GM12878 (cell line): ENCODE measurements around the gene C19orf12. TPM values are rescaled to one million over a fixed set of nuclear protein-coding genes. Genes with fewer than 3 reads are reported as not detected.

Source experiments
- ATAC-seq: fragments of 200-7000 bp; cut with Tn5 transposase; 3 replicates; pipeline ENCODE4 v1.9.1; 2020; ENCODE audit warnings: mild to moderate bottlenecking, moderate library complexity
- BruUV-seq: library from RNA; stranded (reverse); fragments of 400-500 nt; replicated peaks from 2 replicates; lab custom pipeline; 2021; lab: Mats Ljungman, UMichigan
- CTCF ChIA-PET: fragments of 300-600 bp; sonication (Branson Sonifier 250); formaldehyde crosslinking; extraction: SDS; loops from one replicate; lab custom pipeline; 2021; ENCODE audit warnings: inconsistent platforms; lab: Yijun Ruan, JAX
- POLR2A ChIA-PET: fragments of 350-600 bp; formaldehyde crosslinking; extraction: SDS; loops from one replicate; lab custom pipeline; 2021; ENCODE audit warnings: inconsistent platforms; lab: Charles Lee
- RAD21 ChIA-PET: fragments of 300-600 bp; sonication (Branson Sonifier 250); formaldehyde crosslinking; loops from one replicate; lab custom pipeline; 2023; ENCODE audit warnings: antibody characterized with exemption; ENCODE audit not compliant: unreplicated experiment; lab: Charles Lee
- SMC1A ChIA-PET: fragments of 300-600 bp; sonication (Branson Sonifier 250); formaldehyde crosslinking; loops from one replicate; lab custom pipeline; 2023; ENCODE audit not compliant: unreplicated experiment, uncharacterized antibody; lab: Charles Lee
- DNase-seq: peaks from one replicate; pipeline ENCODE4 v3.0.0-alpha.2; 2011; ENCODE audit warnings: low read depth, low spot score
- FAIRE-seq: peaks from 3 replicates; lab custom pipeline; 2011; peaks lifted over from hg19 to GRCh38; lab: Jason Lieb, UNC
- H2AFZ ChIP-seq: 2 replicates; pipeline ENCODE4 v1.6.0; 2011; ENCODE audit warnings: low read depth, low read length, control low read depth; ENCODE audit not compliant: control insufficient read depth
- H3K27ac ChIP-seq: 2 replicates; pipeline ENCODE4 v1.5.1; 2011; ENCODE audit warnings: control low read depth; ENCODE audit not compliant: control insufficient read depth, insufficient read depth
- H3K27me3 ChIP-seq, 2 experiments: replicated peaks in 1 of 2; 2 replicates each; pipeline versions ENCODE4 v1.6.0 to v1.6.1; 2011; ENCODE audit warnings: low read length in 1 of 2; ENCODE audit not compliant: control insufficient read depth in 2 of 2, insufficient read depth in 2 of 2
- H3K36me3 ChIP-seq, 2 experiments: 2 replicates each; pipeline ENCODE4 v1.5.1; 2011; ENCODE audit warnings: low read length in 1 of 2; ENCODE audit not compliant: control insufficient read depth in 2 of 2, insufficient read depth in 2 of 2
- H3K4me1 ChIP-seq: 2 replicates; pipeline ENCODE4 v1.6.1; 2011; ENCODE audit warnings: mild to moderate bottlenecking, low read length, moderate library complexity, mixed read lengths; ENCODE audit not compliant: control insufficient read depth, insufficient read depth
- H3K4me2 ChIP-seq: 2 replicates; pipeline ENCODE4 v1.6.0; 2011; ENCODE audit warnings: control low read depth; ENCODE audit not compliant: control insufficient read depth, insufficient read depth
- H3K4me3 ChIP-seq: fragments of 200-600 bp; sonication (generic); 2 replicates; pipeline ENCODE4 v1.5.1; 2016
- H3K79me2 ChIP-seq: 2 replicates; pipeline ENCODE4 v1.6.0; 2011; ENCODE audit warnings: low read length; ENCODE audit not compliant: control insufficient read depth, insufficient read depth
- H3K9ac ChIP-seq: 2 replicates; pipeline ENCODE4 v1.8.0; 2011; ENCODE audit warnings: low read length, control low read depth, mixed read lengths; ENCODE audit not compliant: control insufficient read depth, insufficient read depth
- H3K9me3 ChIP-seq: replicated peaks from 3 replicates; pipeline ENCODE4 v1.5.1; 2011; ENCODE audit warnings: mild to moderate bottlenecking, low read length; ENCODE audit not compliant: control insufficient read depth, insufficient read depth
- H4K20me1 ChIP-seq: 2 replicates; pipeline ENCODE4 v1.6.0; 2011; ENCODE audit not compliant: control insufficient read depth, insufficient read depth
- CREM ChIP-seq: IDR thresholded peaks from 2 replicates; pipeline ENCODE4 v1.6.1; 2014; ENCODE audit warnings: antibody characterized with exemption, low read depth
- E2F8 ChIP-seq: fragments of 450-650 bp; IDR thresholded peaks from 2 replicates; pipeline ENCODE4 v1.6.1; 2018; ENCODE audit warnings: mild to moderate bottlenecking, low read depth, moderate library complexity; ENCODE audit not compliant: partially characterized antibody
- JUND ChIP-seq: IDR thresholded peaks from 2 replicates; pipeline ENCODE4 v1.6.1; 2012; ENCODE audit warnings: low read depth, mild to moderate bottlenecking, low read length, improper control_type of control experiment, moderate library complexity
- LARP7 ChIP-seq: fragments of 450-650 bp; IDR thresholded peaks from 2 replicates; pipeline ENCODE4 v1.6.1; 2017; ENCODE audit warnings: mild to moderate bottlenecking
- MEF2B ChIP-seq: fragments of 450-650 bp; IDR thresholded peaks from 2 replicates; pipeline ENCODE4 v1.6.1; 2018; ENCODE audit warnings: mild to moderate bottlenecking, moderate library complexity; ENCODE audit not compliant: partially characterized antibody, poor library complexity, severe bottlenecking
- MTA3 ChIP-seq: IDR thresholded peaks from 2 replicates; pipeline ENCODE4 v1.6.1; 2012; ENCODE audit warnings: low read length, inconsistent platforms, borderline replicate concordance
- PKNOX1 ChIP-seq: fragments of 450-650 bp; IDR thresholded peaks from 2 replicates; pipeline ENCODE4 v1.6.1; 2016; ENCODE audit warnings: mild to moderate bottlenecking
- RAD21 ChIP-seq: IDR thresholded peaks from 2 replicates; pipeline ENCODE4 v1.6.1; 2011; ENCODE audit warnings: mild to moderate bottlenecking, low read depth, low read length, moderate library complexity; ENCODE audit not compliant: insufficient read depth
- RFX5 ChIP-seq: IDR thresholded peaks from 2 replicates; pipeline ENCODE4 v1.6.1; 2011; ENCODE audit warnings: low read depth, low read length, improper control_type of control experiment
- SIN3A ChIP-seq: IDR thresholded peaks from 2 replicates; pipeline ENCODE4 v1.6.1; 2012; ENCODE audit warnings: low read depth, low read length, improper control_type of control experiment
- SMC3 ChIP-seq: IDR thresholded peaks from 2 replicates; pipeline ENCODE4 v1.6.1; 2011; ENCODE audit warnings: low read length, improper control_type of control experiment, borderline replicate concordance
- SRF ChIP-seq, 2 experiments: IDR thresholded peaks; 2 replicates each; pipeline ENCODE4 v1.6.1; 2011; ENCODE audit warnings: low read depth in 2 of 2, low read length in 2 of 2, mild to moderate bottlenecking in 1 of 2, moderate library complexity in 1 of 2
- ZBTB4 ChIP-seq: fragments of 450-650 bp; formaldehyde crosslinking; IDR thresholded peaks from 2 replicates; pipeline ENCODE4 v1.4.0; 2022; ENCODE audit warnings: mild to moderate bottlenecking, moderate library complexity
- ZZZ3 ChIP-seq: IDR thresholded peaks from 2 replicates; pipeline ENCODE4 v1.6.1; 2011; ENCODE audit warnings: low read depth; ENCODE audit not compliant: control insufficient read depth, insufficient read length
- WGBS: methylation state at CpG from one replicate; pipeline ENCODE4 v1.1.6; 2016; ENCODE audit warnings: low lambda C conversion rate; ENCODE audit not compliant: insufficient replicate concordance, insufficient coverage; ENCODE audit errors: missing lambda C conversion rate; 5-methylcytosine and 5-hydroxymethylcytosine counted together
- in situ Hi-C: fragments of 300-500 bp; cut with MboI; formaldehyde crosslinking; loops from 9 replicates; pipeline ENCODE4 v1.14.3; 2018; ENCODE audit warnings: mixed read lengths
- intact Hi-C: fragments of 100-400 bp; cut with micrococcal nuclease; formaldehyde crosslinking; loops from one replicate; pipeline ENCODE4 v1.14.2; 2022; ENCODE audit not compliant: unreplicated experiment
- polyA plus RNA-seq, 11 experiments: library from polyadenylated mRNA; depleted of rRNA in 4 of 11; unstranded in 6 of 11; stranded (reverse) in 5 of 11; fragments of >200 nt; fragmentation: Nextera tagmentation in 4 of 11; fragmentation: Illumina TruSeq in 1 of 11; extraction: Ambion mirVana in 4 of 11; extraction: Trizol in 1 of 11; gene quantifications; 1 replicate in 1 of 11; 2 replicates in 10 of 11; pipeline versions ENCODE4 v1.2.1 to v1.2.3, GENCODE V29; 2011 to 2016; ENCODE audit warnings: inconsistent platforms in 2 of 11, missing spikeins in 2 of 11, low read depth in 1 of 11
- total RNA-seq, 4 experiments: library from RNA; depleted of rRNA in 3 of 4; stranded (reverse); fragments of >200 nt in 3 of 4; fragmentation: Illumina TruSeq in 1 of 4; extraction: Trizol in 1 of 4; gene quantifications; 2 replicates each; pipeline versions ENCODE4 v1.2.1 to v1.2.3, GENCODE V29; 2013 to 2021

The C19orf12 gene
- total and polyA plus RNA-seq, 10 of the 15 experiments (the other 5 are each of a cell fraction or from before 2014, with no cell fraction given): 2.3 to 23.5 (median 20.3) TPM

GRCh38 chr19:29760752-29761502 lies 45.9 kb upstream of the C19orf12 start:
- H3K4me2 ChIP-seq: no peak overlapping the region
- POLR2A ChIA-PET: no interaction called here
- TF ChIP-seq SMC3 (no peak), SRF (IDR thresholded peaks at IDR 0.05; ENCODE audit: low read depth in 2 of 2, low read length in 2 of 2) (no peak), E2F8 (no peak), LARP7 (no peak), MTA3 (no peak), ZBTB4 (CRISPR knock-in tag) (no peak), CREM (no peak), ZZZ3 (no peak), RAD21 (no peak), RFX5 (no peak), JUND (no peak), MEF2B (no peak), PKNOX1 (no peak), SIN3A (no peak)

More at GRCh38 chr19:29760752-29761502, 45.9 kb upstream of the C19orf12 start:
- Histone ChIP-seq H3K27me3 (no peaks in the 10 kb centered on the region), H3K9me3 (no peaks in the 10 kb centered on the region), H3K4me1 (no peaks in the 10 kb centered on the region), H2AFZ (no peak overlapping the region), H3K9ac (no peak overlapping the region), H3K4me3 (no peak overlapping the region), H3K36me3 (no peaks in the 10 kb centered on the region), H3K27ac (no peak overlapping the region), H4K20me1 (no peaks in the 10 kb centered on the region), H3K79me2 (no peaks in the 10 kb centered on the region)
- SMC1A ChIA-PET: interaction anchor here (1.3 kb wide), 1 partner anchor 113 kb away, joined by 3 read pairs; no protein-coding TSS in a partner anchor
- BruUV-seq: no TSS peak
- in situ Hi-C loops: no loop called here
- CTCF ChIA-PET: interaction anchor here (0.6 to 3.0 kb wide), 19 partner anchors 8 to 631 kb away, joined by 3 to 15 read pairs (median 4); partner anchors contain the start of gene PLEKHF1
- no peak for DNase-seq
- 73% methylated on average over 16 of the region's 16 CpGs for WGBS
- no peak for ATAC-seq
- intact Hi-C loops: loop anchor here (2.0 to 5.0 kb wide), 2 partner anchors 51 to 112 kb away; partner anchors contain the start of gene CCNE1
- RAD21 ChIA-PET: interaction anchor here (1.1 to 2.4 kb wide), 6 partner anchors 18 to 112 kb away, joined by 4 to 14 read pairs (median 6); no protein-coding TSS in a partner anchor
- FAIRE-seq: no peak
